Erythroblast (primary cell): ENCODE results near the gene PTGS1.

ENCODE experiments used
- DNase-seq, 2 experiments: peaks; one replicate each; lab custom pipeline; 2025; lab: John Stamatoyannopoulos, UW
- GATA1 ChIP-seq: IDR thresholded peaks from 2 replicates; pipeline ENCODE4 v1.6.1; 2011; ENCODE audit warnings: low read depth, mild to moderate bottlenecking, control low read depth, low read length, moderate library complexity
- POLR2A ChIP-seq: IDR thresholded peaks from 2 replicates; pipeline ENCODE4 v1.6.1; 2011; ENCODE audit warnings: mild to moderate bottlenecking, low read length

The PTGS1 gene

DNA sequence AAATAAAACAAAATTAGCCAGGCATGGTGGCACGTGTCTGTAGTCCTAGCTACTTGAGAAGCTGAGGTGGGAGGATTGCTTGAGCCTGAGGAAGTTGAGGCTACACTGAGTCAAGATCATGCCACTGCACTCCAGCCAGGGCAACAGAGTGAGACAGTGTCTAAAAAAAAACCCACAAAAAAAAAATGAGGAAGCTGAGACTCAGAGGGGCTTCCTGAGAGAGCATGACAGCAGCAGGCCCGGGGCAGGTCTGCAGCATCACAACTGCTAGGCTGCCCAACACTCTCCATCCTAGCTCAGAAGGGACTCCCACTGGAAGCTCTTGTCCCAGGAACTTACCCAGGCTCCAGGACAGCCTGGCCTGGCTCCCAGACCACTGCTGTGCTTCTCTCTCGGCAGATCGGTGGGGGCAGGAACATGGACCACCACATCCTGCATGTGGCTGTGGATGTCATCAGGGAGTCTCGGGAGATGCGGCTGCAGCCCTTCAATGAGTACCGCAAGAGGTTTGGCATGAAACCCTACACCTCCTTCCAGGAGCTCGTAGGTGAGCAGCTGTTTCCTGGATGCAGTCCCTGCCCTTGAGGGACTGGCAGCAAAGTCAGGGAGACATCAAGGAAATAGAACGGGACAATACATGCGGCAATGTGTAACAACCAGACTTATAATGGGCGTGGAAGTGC is 19.1 kb downstream of the PTGS1 start:
- no peak for DNase-seq
- TF ChIP-seq GATA1 (no peak), POLR2A (no peak)

DNA sequence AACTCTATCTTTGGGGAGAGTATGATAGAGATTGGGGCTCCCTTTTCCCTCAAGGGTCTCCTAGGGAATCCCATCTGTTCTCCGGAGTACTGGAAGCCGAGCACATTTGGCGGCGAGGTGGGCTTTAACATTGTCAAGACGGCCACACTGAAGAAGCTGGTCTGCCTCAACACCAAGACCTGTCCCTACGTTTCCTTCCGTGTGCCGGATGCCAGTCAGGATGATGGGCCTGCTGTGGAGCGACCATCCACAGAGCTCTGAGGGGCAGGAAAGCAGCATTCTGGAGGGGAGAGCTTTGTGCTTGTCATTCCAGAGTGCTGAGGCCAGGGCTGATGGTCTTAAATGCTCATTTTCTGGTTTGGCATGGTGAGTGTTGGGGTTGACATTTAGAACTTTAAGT is 21.5 kb downstream of the PTGS1 start:
- no peak for DNase-seq
- TF ChIP-seq POLR2A (no peak), GATA1 (no peak)

DNA sequence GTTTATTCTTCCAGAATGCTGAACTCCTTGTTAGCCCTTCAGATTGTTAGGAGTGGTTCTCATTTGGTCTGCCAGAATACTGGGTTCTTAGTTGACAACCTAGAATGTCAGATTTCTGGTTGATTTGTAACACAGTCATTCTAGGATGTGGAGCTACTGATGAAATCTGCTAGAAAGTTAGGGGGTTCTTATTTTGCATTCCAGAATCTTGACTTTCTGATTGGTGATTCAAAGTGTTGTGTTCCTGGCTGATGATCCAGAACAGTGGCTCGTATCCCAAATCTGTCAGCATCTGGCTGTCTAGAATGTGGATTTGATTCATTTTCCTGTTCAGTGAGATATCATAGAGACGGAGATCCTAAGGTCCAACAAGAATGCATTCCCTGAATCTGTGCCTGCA is 21.9 kb downstream of the PTGS1 start:
- no peak for DNase-seq
- no peak for TF ChIP-seq POLR2A
- no peak for TF ChIP-seq GATA1

DNA sequence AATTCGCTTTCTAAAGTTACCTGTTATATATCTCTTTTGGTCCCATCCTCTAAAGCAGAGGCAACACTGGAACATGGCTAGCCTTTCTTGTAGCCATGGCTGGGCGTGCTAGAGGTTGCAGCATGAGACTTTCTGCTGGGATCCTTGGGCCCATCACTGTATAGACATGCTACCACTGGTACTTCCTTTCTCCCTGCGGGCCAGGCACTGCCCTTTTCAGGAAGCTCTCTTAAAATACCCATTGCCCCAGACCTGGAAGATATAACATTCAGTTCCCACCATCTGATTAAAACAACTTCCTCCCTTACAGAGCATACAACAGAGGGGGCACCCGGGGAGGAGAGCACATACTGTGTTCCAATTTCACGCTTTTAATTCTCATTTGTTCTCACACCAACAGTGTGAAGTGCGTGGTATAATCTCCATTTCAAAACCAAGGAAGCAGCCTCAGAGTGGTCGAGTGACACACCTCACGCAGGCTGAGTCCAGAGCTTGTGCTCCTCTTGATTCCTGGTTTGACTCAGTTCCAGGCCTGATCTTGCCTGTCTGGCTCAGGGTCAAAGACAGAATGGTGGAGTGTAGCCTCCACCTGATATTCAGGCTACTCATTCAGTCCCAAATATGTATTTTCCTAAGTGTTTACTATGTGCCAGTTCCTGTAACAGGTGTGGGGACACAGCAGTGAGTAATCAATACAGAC is 22.6 kb downstream of the PTGS1 start:
- no peak for DNase-seq
- TF ChIP-seq POLR2A = no peak
- TF ChIP-seq GATA1 = no peak

DNA sequence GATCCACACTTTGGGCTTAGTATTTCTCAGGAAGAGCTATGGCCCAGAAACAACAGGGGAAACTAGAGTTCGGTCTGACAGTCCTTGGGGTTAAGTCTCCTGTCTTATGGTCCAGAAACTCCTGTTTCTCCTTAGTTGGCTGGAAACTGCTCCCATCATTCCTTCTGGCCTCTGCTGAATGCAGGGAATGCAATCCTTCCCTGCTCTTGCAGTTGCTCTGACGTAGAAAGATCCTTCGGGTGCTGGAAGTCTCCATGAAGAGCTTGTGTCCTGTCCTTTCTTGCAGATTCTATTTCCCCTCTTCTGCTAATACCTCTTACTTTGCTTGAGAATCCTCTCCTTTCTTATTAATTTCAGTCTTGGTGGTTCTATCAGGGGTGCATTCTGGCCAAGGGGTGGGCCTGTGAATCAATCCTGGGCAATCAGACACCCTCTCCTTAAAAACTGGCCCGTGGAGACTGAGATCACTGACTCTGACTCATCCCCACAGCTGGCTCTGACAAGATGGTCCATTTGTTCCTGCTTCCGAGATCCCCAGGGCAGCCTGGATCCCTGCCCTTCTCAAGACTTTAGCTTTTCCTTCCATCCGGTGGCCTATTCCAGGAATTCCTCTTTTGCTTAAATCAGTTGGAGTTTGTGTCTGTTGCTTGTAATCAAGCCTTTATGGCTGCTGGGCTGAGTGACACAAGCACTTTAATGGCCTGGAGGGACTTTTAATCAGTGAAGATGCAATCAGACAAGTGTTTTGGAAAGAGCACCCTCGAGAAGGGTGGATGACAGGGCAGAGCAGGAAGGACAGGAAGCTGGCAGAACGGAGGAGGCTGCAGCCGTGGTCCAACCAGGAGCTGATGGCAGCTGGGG is 23.7 kb downstream of the PTGS1 start:
- peak; percentile 8 to 23 for DNase-seq
- peak; percentile 21 for TF ChIP-seq POLR2A
- no peak for TF ChIP-seq GATA1

DNA sequence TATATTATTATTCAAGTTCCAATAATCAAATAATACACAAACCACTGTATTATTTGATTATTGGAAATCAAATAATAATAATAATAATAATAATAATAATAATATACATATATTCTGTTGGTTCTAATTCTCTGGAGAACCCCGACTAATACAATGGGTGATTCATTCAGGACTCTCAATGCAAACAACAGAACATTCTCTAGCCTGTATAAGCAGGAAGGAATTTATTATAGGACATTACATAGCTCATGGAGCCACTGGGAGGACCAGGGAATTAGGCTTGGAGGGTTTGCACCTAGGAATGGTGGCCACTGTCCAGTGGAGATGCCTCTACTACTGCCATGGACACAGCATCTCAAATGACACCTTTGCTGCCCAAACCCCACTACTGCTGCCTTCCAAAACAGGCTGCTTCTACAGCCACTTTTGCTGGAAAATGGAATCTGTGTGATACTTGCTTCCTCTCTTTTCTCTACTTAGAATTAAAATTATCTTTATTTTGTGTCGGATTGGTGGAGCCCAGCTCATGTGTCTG is 25.9 kb downstream of the PTGS1 start:
- DNase-seq = no peak
- TF ChIP-seq GATA1 (no peak), POLR2A (no peak)

DNA sequence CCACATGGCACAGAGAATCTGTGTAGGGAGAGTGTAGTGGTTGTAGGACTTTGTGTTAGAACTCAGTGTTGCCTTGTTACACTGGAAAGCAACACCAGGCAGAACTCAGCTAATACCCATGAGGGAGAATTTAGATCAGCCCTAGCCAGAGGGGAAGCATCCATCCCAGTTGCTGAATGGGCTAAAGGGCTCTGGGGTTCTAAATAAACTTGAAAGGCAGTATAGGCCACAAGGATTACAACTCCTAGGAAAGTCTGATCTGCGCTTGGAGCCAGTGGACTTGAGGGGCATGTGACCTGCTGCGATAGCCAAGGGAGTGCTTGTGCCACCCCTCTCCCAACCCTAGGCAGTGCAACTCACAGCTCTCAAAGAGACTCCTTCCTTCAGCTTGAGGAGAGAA is 26.9 kb downstream of the PTGS1 start:
- TF ChIP-seq GATA1 (no peak), POLR2A (peak; percentile 23)
- no peak for DNase-seq

DNA sequence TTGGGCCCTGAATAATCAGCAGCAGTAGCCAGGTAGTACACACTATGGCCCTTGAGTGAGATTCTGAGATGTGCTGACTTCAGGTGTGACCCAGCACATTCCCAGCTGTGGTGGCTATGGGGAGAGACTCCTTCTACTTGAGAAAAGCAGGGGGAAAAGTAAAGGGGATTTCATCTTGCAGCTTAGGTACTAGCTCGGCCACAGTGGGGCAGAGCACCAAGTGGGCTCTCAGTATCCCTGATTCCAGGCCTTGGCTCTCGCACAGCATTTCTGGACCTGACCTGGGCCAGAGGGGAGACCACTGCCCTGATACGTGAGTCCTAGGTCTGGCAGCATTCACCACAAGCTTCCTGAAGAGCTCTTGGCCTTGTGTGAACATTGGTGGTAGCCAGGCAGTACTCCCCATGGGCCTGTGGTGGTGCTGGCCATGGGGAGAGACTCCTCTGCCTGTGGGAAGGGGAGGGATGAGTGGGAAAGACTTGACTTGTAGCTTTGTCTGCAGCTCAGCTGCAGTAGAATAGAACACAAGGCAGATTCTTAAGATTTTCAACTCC is 27.6 kb downstream of the PTGS1 start:
- TF ChIP-seq POLR2A (no peak), GATA1 (no peak)
- DNase-seq = no peak

DNA sequence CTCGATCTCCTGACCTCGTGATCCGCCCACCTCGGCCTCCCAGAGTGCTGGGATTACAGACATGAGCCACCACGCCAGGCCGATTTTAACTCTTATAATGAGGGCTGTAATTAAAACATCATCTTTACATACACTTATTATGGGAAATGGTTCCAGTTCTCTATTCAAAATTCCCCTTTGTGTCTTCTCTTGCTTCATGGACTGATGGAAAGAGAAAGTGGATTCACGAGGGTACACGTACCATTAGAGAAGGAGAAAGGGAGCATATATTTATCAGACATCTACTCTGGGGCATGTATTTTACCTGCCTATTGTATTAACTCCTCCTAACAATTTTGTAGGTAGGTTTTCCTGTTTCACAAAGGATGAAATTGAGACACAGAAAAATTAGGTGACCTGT is 31.1 kb downstream of the PTGS1 start:
- no peak for DNase-seq
- TF ChIP-seq GATA1 = no peak
- no peak for TF ChIP-seq POLR2A

DNA sequence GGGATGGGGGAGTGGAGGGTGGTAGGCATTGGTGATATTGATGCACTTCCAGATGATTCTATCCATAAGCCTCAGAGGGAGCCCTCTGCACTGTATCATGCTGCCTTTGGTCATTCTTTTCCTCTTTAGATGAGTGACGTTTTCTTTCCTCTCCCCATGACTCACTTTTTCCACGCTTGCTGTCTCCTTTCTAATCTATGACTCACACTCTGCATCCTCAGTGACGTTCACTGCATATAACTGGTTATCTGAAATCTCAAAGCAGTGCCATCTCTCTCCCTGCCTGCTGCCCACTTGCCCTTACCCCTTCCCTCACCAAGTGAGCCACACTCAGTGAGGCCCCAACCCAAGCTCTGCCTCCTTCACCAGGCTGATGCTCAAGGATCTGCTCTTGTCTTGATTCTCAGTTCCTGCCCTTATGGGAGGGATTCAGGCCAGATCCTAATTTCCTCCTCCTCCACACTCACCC is 31.6 kb downstream of the PTGS1 start:
- TF ChIP-seq POLR2A = peak; percentile 28
- no peak for TF ChIP-seq GATA1
- DNase-seq = peak; percentile 77 to 81

DNA sequence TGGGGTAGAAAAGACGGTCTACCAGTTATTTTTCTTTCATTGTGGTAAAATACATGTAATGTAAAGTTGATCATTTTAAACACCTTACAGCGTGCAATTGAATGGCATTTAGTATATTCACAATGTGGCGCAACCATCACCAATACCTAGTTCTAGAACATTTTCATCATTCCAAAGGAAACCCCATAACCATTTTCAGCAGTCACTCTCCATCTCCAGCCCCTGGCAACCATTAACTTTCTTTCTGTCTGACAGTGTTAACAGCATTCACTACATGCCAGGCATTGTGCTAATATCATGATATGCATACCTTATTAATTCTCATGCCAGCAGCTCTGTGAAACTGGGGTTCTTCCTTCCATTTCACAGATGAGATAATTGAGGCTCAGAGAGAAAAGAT is 32.0 kb downstream of the PTGS1 start:
- no peak for DNase-seq
- no peak for TF ChIP-seq GATA1
- no peak for TF ChIP-seq POLR2A

DNA sequence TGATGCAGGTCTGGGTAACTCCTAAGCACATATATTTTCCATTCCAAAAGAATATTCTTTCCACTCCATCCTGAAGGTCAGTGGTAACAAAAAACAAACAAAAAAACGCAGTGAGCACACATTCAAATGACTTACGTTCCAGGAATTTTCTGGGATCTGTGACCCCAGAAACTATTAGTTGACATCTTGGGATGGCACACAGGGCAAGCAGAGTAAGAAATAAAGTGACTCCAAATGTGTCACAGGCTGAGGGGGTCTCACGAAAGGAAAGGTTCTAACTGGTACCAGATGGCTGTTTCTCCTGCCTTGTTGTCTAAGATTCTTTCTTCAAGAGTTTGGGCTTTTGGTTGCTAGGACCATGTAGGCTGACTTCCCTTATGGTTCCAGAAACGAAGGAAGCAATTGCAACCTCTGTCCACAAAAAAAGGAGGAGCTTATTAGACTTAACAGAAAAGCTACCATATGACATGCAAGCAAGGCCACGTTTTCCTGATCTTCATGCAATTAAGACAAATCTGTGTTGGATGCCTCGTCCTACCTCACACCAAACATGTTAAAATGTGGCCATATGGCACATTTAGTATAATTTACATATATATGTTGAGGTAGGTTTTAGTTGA is 32.7 kb downstream of the PTGS1 start:
- TF ChIP-seq POLR2A = no peak
- TF ChIP-seq GATA1 = no peak
- DNase-seq = no peak

DNA sequence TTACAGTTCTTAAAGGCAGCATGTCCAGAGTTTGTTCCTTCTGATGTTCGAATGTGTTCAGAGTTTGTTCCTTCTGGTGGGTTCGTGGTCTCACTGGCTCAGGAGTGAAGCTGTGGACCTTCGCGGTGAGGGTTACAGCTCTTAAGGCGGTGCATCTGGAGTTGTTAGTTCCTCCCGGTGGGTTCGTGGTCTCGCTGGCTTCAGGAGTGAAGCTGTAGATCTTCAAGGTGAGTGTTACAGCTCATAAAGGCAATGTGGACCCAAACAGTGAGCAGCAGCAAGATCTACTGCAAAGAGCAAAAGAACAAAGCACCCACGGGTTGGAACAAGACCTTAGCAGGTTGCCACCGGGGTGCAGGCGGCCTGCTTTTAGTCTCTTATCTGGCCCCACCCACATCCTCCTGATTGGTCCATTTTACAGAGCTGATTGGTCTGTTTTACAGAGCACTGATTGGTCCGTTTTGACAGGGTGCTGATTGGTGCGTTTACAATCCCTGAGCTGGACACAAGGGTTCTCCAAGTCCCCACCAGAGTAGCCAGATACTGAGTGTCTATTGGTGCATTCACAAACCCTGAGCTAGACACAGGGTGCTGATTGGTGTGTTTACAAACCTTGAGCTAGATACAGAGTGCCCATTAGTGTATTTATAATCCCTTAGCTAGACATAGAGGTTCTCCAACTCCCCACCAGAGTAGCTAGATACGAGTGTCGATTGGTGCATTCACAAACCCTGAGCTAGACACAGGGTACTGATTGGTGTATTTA is 34.7 kb downstream of the PTGS1 start:
- DNase-seq = peak; percentile 57 to 70
